K562 (cell line): ENCODE data around the gene MAK.

Experiments
- EHMT2 ChIP-seq: fragments of 450-650 bp; IDR thresholded peaks from 2 replicates; pipeline ENCODE4 v1.6.1; 2018; ENCODE audit warnings: antibody characterized with exemption
- KAT2B ChIP-seq: IDR thresholded peaks from one replicate; pipeline ENCODE4 v1.6.1; 2012; ENCODE audit warnings: low read depth, mild to moderate bottlenecking, control low read depth, inconsistent platforms, low read length, moderate library complexity
- MXI1 ChIP-seq: IDR thresholded peaks from 2 replicates; pipeline ENCODE4 v1.6.1; 2011; ENCODE audit warnings: low read depth, mild to moderate bottlenecking, improper control_type of control experiment, low read length
- NFYB ChIP-seq: IDR thresholded peaks from 2 replicates; pipeline ENCODE4 v1.6.1; 2011; ENCODE audit warnings: mild to moderate bottlenecking, moderate library complexity; ENCODE audit not compliant: insufficient read length; ENCODE audit errors: extremely low read depth
- POLR2A ChIP-seq: fragments of 450-650 bp; conservative IDR thresholded peaks from 2 replicates; pipeline ENCODE4 v1.6.1; 2016
- POLR2AphosphoS2 ChIP-seq: IDR thresholded peaks from 2 replicates; pipeline ENCODE4 v1.6.1; 2012; ENCODE audit warnings: low read length, improper control_type of control experiment
- RBM39 ChIP-seq: fragments of 200-400 bp; formaldehyde crosslinking; optimal IDR thresholded peaks from 2 replicates; pipeline ENCODE3; 2018; ENCODE audit warnings: low read depth, low read length
- SRSF3 ChIP-seq: fragments of 200-400 bp; formaldehyde crosslinking; IDR thresholded peaks from 2 replicates; pipeline ENCODE4 v1.6.1; 2016; ENCODE audit warnings: mild to moderate bottlenecking, low read length, moderate library complexity; ENCODE audit not compliant: insufficient read depth
- TFAP4 ChIP-seq: sonication (generic); formaldehyde crosslinking; IDR thresholded peaks from 2 replicates; pipeline ENCODE4 v1.8.0; 2022; ENCODE audit warnings: missing genetic modification reagents, mild to moderate bottlenecking, moderate library complexity, borderline replicate concordance
- TSHZ1 ChIP-seq: fragments of 250-450 bp; sonication (Bioruptor Pico); IDR thresholded peaks from 2 replicates; pipeline ENCODE4 v1.4.0; 2020; ENCODE audit warnings: mild to moderate bottlenecking, moderate library complexity
- ZBED1 ChIP-seq: IDR thresholded peaks from 2 replicates; pipeline ENCODE4 v1.6.1; 2014
- TF ChIP-seq, protein P1 (sequence below), 3 experiments: IDR thresholded peaks in 2 of 3; conservative IDR thresholded peaks in 1 of 3; 2 replicates each; pipeline ENCODE4 v1.5.1; 2011 to 2012; ENCODE audit warnings: low read length in 3 of 3, mild to moderate bottlenecking in 3 of 3, control low read depth in 2 of 3, improper control_type of control experiment in 1 of 3, inconsistent platforms in 1 of 3, low read depth in 1 of 3, mixed read lengths in 1 of 3, moderate library complexity in 1 of 3; ENCODE audit not compliant: insufficient read depth in 2 of 3

- TF ChIP-seq POLR2A, result no peak
- TF ChIP-seq TSHZ1 (CRISPR knock-in tag), result no peak
- TF ChIP-seq EHMT2, result no peak
- TF ChIP-seq TFAP4 (CRISPR knock-in tag), result no peak
- TF ChIP-seq SRSF3, result no peak
- TF ChIP-seq POLR2AphosphoS2, result no peak
- TF ChIP-seq NFYB, result no peak
- no peak for TF ChIP-seq ZBED1
- no peak for TF ChIP-seq KAT2B
- TF ChIP-seq, protein P1, sequence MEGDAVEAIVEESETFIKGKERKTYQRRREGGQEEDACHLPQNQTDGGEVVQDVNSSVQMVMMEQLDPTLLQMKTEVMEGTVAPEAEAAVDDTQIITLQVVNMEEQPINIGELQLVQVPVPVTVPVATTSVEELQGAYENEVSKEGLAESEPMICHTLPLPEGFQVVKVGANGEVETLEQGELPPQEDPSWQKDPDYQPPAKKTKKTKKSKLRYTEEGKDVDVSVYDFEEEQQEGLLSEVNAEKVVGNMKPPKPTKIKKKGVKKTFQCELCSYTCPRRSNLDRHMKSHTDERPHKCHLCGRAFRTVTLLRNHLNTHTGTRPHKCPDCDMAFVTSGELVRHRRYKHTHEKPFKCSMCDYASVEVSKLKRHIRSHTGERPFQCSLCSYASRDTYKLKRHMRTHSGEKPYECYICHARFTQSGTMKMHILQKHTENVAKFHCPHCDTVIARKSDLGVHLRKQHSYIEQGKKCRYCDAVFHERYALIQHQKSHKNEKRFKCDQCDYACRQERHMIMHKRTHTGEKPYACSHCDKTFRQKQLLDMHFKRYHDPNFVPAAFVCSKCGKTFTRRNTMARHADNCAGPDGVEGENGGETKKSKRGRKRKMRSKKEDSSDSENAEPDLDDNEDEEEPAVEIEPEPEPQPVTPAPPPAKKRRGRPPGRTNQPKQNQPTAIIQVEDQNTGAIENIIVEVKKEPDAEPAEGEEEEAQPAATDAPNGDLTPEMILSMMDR (IDR thresholded peaks at IDR 0.05 in 2 of 3, conservative IDR thresholded peaks at IDR 0.05 in 1 of 3; ENCODE audit: insufficient read depth in 2 of 3, low read depth in 1 of 3, low read length in 3 of 3), result no peak
- TF ChIP-seq MXI1, result no peak
- no peak for TF ChIP-seq RBM39
Observed at GRCh38 chr6:10742251-10742650, 96.1 kb downstream of the MAK start.
